IMR-90 (cell line): ENCODE data around the gene UGT1A7. TPM values are rescaled to one million over a fixed set of nuclear protein-coding genes. Genes with fewer than 3 reads are reported as not detected.

Experiments used
- ATAC-seq: fragments of 200-7000 bp; cut with Tn5 transposase; 2 replicates; pipeline ENCODE4 v1.9.1; 2020; ENCODE audit warnings: low read depth, mild to moderate bottlenecking, moderate library complexity
- BruUV-seq: library from RNA; stranded (reverse); fragments of 400-500 nt; replicated peaks from 2 replicates; lab custom pipeline; 2021; lab: Mats Ljungman, UMichigan
- CTCF ChIA-PET: fragments of 300-600 bp; formaldehyde crosslinking; extraction: SDS; loops from one replicate; lab custom pipeline; 2021; ENCODE audit warnings: antibody characterized with exemption; lab: Yijun Ruan, JAX
- POLR2A ChIA-PET: fragments of 300-600 bp; sonication (Branson Sonifier 250); formaldehyde crosslinking; loops from one replicate; lab custom pipeline; 2022; ENCODE audit warnings: antibody characterized with exemption; ENCODE audit not compliant: unreplicated experiment; lab: Charles Lee
- DNase-seq: peaks from one replicate; pipeline ENCODE4 v3.0.0; 2013
- H2AFZ ChIP-seq: replicated peaks from 2 replicates; pipeline ENCODE3; 2013; ENCODE audit warnings: low read length, mild to moderate bottlenecking; ENCODE audit not compliant: poor library complexity
- H2AK5ac ChIP-seq: 2 replicates; pipeline ENCODE4 v1.6.1; 2013; ENCODE audit warnings: low read depth, low read length, inconsistent platforms
- H2AK9ac ChIP-seq: replicated peaks from 2 replicates; pipeline ENCODE3; 2013; ENCODE audit warnings: mild to moderate bottlenecking, low read depth, low read length, moderate library complexity; ENCODE audit not compliant: poor library complexity
- H2BK120ac ChIP-seq: 2 replicates; pipeline ENCODE4 v1.6.1; 2013; ENCODE audit warnings: low read depth, low read length, inconsistent platforms
- H2BK15ac ChIP-seq: 3 replicates; pipeline ENCODE4 v1.6.1; 2013; ENCODE audit warnings: low read depth, low read length, inconsistent platforms
- H2BK20ac ChIP-seq: 2 replicates; pipeline ENCODE4 v1.6.1; 2013; ENCODE audit warnings: low read depth, mild to moderate bottlenecking, inconsistent platforms, low read length, moderate library complexity
- H2BK5ac ChIP-seq: 2 replicates; pipeline ENCODE4 v1.6.1; 2013; ENCODE audit warnings: mild to moderate bottlenecking, low read depth, low read length, inconsistent platforms; ENCODE audit not compliant: poor library complexity, severe bottlenecking
- H3K14ac ChIP-seq: replicated peaks from 2 replicates; pipeline ENCODE4 v1.6.1; 2013; ENCODE audit warnings: low read depth, low read length, inconsistent platforms
- H3K18ac ChIP-seq: 2 replicates; pipeline ENCODE4 v1.6.1; 2013; ENCODE audit warnings: low read depth, low read length, control low read depth
- H3K23ac ChIP-seq: 2 replicates; pipeline ENCODE4 v1.6.1; 2013; ENCODE audit warnings: low read depth, low read length, inconsistent platforms
- H3K27ac ChIP-seq: 2 replicates; pipeline ENCODE4 v1.5.1; 2013; ENCODE audit warnings: mild to moderate bottlenecking, control low read depth, low read length; ENCODE audit not compliant: insufficient read depth
- H3K27me3 ChIP-seq: 2 replicates; pipeline ENCODE4 v1.6.1; 2013; ENCODE audit warnings: low read length; ENCODE audit not compliant: control insufficient read depth, insufficient read depth
- H3K36me3 ChIP-seq: 2 replicates; pipeline ENCODE4 v1.6.1; 2013; ENCODE audit warnings: low read length, mixed read lengths; ENCODE audit not compliant: control insufficient read depth, insufficient read depth
- H3K4ac ChIP-seq: 2 replicates; pipeline ENCODE4 v1.6.1; 2013; ENCODE audit warnings: low read depth, low read length, inconsistent platforms
- H3K4me1 ChIP-seq: 2 replicates; pipeline ENCODE4 v1.6.1; 2013; ENCODE audit warnings: low read length, mixed read lengths; ENCODE audit not compliant: control insufficient read depth, insufficient read depth
- H3K4me2 ChIP-seq: 2 replicates; pipeline ENCODE4 v1.6.1; 2013; ENCODE audit warnings: low read depth, mild to moderate bottlenecking, control low read depth, low read length, moderate library complexity
- H3K4me3 ChIP-seq: 2 replicates; pipeline ENCODE4 v1.5.1; 2013; ENCODE audit warnings: low read depth, mild to moderate bottlenecking, control low read depth, low read length, moderate library complexity; ENCODE audit not compliant: insufficient read depth
- H3K56ac ChIP-seq: 2 replicates; pipeline ENCODE4 v1.6.1; 2013; ENCODE audit warnings: low read length, inconsistent platforms; ENCODE audit not compliant: insufficient read depth; ENCODE audit errors: extremely low read depth
- H3K79me1 ChIP-seq, 2 experiments: 2 replicates each; pipeline ENCODE4 v1.6.1; 2013; ENCODE audit warnings: low read length in 2 of 2, inconsistent platforms in 1 of 2, low read depth in 1 of 2
- H3K9ac ChIP-seq: 2 replicates; pipeline ENCODE4 v1.6.1; 2013; ENCODE audit warnings: low read depth, low read length, control low read depth
- H3K9me1 ChIP-seq: 2 replicates; pipeline ENCODE4 v1.6.1; 2013; ENCODE audit warnings: low read length, inconsistent platforms; ENCODE audit not compliant: insufficient read depth
- H3K9me3 ChIP-seq: 2 replicates; pipeline ENCODE4 v1.6.1; 2013; ENCODE audit warnings: low read length; ENCODE audit not compliant: control insufficient read depth, insufficient read depth
- H4K20me1 ChIP-seq: 2 replicates; pipeline ENCODE4 v1.6.1; 2013; ENCODE audit warnings: low read length, inconsistent platforms; ENCODE audit not compliant: insufficient read depth
- H4K5ac ChIP-seq: 2 replicates; pipeline ENCODE4 v1.6.1; 2013; ENCODE audit warnings: mild to moderate bottlenecking, low read depth, low read length, control low read depth
- H4K8ac ChIP-seq, 2 experiments: 2 replicates each; pipeline ENCODE4 v1.6.1; 2013; ENCODE audit warnings: low read depth in 2 of 2, low read length in 2 of 2, control low read depth in 1 of 2, inconsistent platforms in 1 of 2
- H4K91ac ChIP-seq: 2 replicates; pipeline ENCODE4 v1.6.1; 2013; ENCODE audit warnings: low read depth, low read length, inconsistent platforms; ENCODE audit not compliant: insufficient read depth
- BHLHE40 ChIP-seq: fragments of 150-350 bp; IDR thresholded peaks from 2 replicates; pipeline ENCODE4 v1.6.1; 2016; ENCODE audit warnings: mild to moderate bottlenecking, low read depth, low read length
- CEBPB ChIP-seq: IDR thresholded peaks from 2 replicates; pipeline ENCODE4 v1.6.1; 2012; ENCODE audit warnings: low read depth, low read length, improper control_type of control experiment
- CHD1 ChIP-seq: IDR thresholded peaks from 2 replicates; pipeline ENCODE4 v1.6.1; 2012; ENCODE audit warnings: low read depth, low read length, improper control_type of control experiment
- CTCF ChIP-seq: conservative IDR thresholded peaks from 2 replicates; pipeline ENCODE4 v1.5.1; 2012; ENCODE audit warnings: mild to moderate bottlenecking, low read depth, low read length, improper control_type of control experiment
- ELK1 ChIP-seq: fragments of 150-350 bp; IDR thresholded peaks from 2 replicates; pipeline ENCODE4 v1.6.1; 2016; ENCODE audit warnings: low read depth, mild to moderate bottlenecking, low read length, moderate library complexity, borderline replicate concordance
- FOS ChIP-seq: fragments of 150-350 bp; IDR thresholded peaks from 2 replicates; pipeline ENCODE4 v1.6.1; 2016; ENCODE audit warnings: low read depth, low read length
- MAFK ChIP-seq: IDR thresholded peaks from 2 replicates; pipeline ENCODE4 v1.6.1; 2012; ENCODE audit warnings: low read depth, low read length, improper control_type of control experiment
- MAZ ChIP-seq: IDR thresholded peaks from 2 replicates; pipeline ENCODE4 v1.6.1; 2012; ENCODE audit warnings: low read depth, mild to moderate bottlenecking, low read length, improper control_type of control experiment, moderate library complexity, borderline replicate concordance
- MXI1 ChIP-seq: IDR thresholded peaks from 2 replicates; pipeline ENCODE4 v1.6.1; 2012; ENCODE audit warnings: low read depth, mild to moderate bottlenecking, low read length, moderate library complexity, borderline replicate concordance
- NFE2L2 ChIP-seq: fragments of 150-350 bp; IDR thresholded peaks from 2 replicates; pipeline ENCODE4 v1.6.1; 2016; ENCODE audit warnings: low read depth, mild to moderate bottlenecking, low read length
- POLR2A ChIP-seq: IDR thresholded peaks from 2 replicates; pipeline ENCODE4 v1.6.1; 2012; ENCODE audit warnings: mild to moderate bottlenecking, low read depth, low read length
- RAD21 ChIP-seq: IDR thresholded peaks from 2 replicates; pipeline ENCODE4 v1.6.1; 2012; ENCODE audit warnings: low read length, improper control_type of control experiment
- RCOR1 ChIP-seq: IDR thresholded peaks from 2 replicates; pipeline ENCODE4 v1.6.1; 2012; ENCODE audit warnings: mild to moderate bottlenecking, low read length, improper control_type of control experiment; ENCODE audit not compliant: insufficient replicate concordance
- RFX5 ChIP-seq: IDR thresholded peaks from 2 replicates; pipeline ENCODE4 v1.8.0; 2012; ENCODE audit warnings: low read depth, mild to moderate bottlenecking, low read length, moderate library complexity
- SMC3 ChIP-seq: fragments of 150-350 bp; IDR thresholded peaks from 2 replicates; pipeline ENCODE4 v1.6.1; 2016; ENCODE audit warnings: low read depth, mild to moderate bottlenecking, antibody characterized with exemption, low read length, moderate library complexity
- USF2 ChIP-seq: fragments of 150-350 bp; IDR thresholded peaks from 2 replicates; pipeline ENCODE4 v1.6.1; 2017; ENCODE audit warnings: mild to moderate bottlenecking, antibody characterized with exemption, low read length, low read depth
- WGBS, 2 experiments: methylation state at CpG; one replicate each; pipeline versions ENCODE4 v1.1.5 to v1.1.7; 2013; ENCODE audit warnings: missing lambda C conversion rate in 2 of 2; ENCODE audit not compliant: insufficient read length in 1 of 2; ENCODE audit errors: extremely low coverage in 2 of 2; 5-methylcytosine and 5-hydroxymethylcytosine counted together
- dilution Hi-C: fragments of 300-500 bp; cut with HindIII; formaldehyde crosslinking; loops from one replicate; pipeline ENCODE4 v1.14.3; 2018; ENCODE audit warnings: low sequenced_read_pairs; ENCODE audit not compliant: unreplicated experiment
- in situ Hi-C: fragments of 300-500 bp; cut with MboI; formaldehyde crosslinking; loops from 3 replicates; pipeline ENCODE4 v1.14.3; 2019; ENCODE audit warnings: low sequenced_read_pairs, inconsistent platforms, mixed read lengths
- intact Hi-C: fragments of 100-400 bp; cut with micrococcal nuclease; formaldehyde crosslinking; loops from 2 replicates; pipeline ENCODE4 v1.10.0; 2022
- polyA plus RNA-seq, 3 experiments: library from polyadenylated mRNA; depleted of rRNA; stranded (reverse); fragments of >200 nt; gene quantifications; 2 replicates each; pipeline ENCODE4 v1.2.3, GENCODE V29; 2012; ENCODE audit warnings: low replicate concordance in 1 of 3
- total RNA-seq: library from RNA; depleted of rRNA; stranded (reverse); fragments of >200 nt; gene quantifications from 2 replicates; pipeline ENCODE4 v1.2.3, GENCODE V29; 2012

Gene UGT1A7
- total and polyA plus RNA-seq, 2 of the 4 experiments (the other 2 are of a cell fraction): not detected

GRCh38 chr2:233764264-233764663 is 82.6 kb downstream of the UGT1A7 start:
- Histone ChIP-seq H3K4me2 (peak overlapping the region; percentile 70), H2BK20ac (peak overlapping the region; percentile 98), H3K9me1 (0 out of 2 replicates have a peak, but pooled peaks cover 5% of the 10 kb centered on the region), H2BK15ac (peak overlapping the region; percentile 93; the same call in 2 of the 3 replicates), H3K23ac (peak overlapping the region; percentile 95), H3K56ac (peak overlapping the region; percentile 76), H3K4me1 (peaks cover 14% of the 10 kb centered on the region), H4K91ac (peak overlapping the region; percentile 91), H2AK5ac (peak overlapping the region; percentile 83), H4K5ac (peak overlapping the region; percentile 95; the same call in 1 of the 2 replicates), H3K18ac (peak overlapping the region; percentile 93; the same call in 1 of the 2 replicates), H3K27ac (peak overlapping the region; percentile 76), H4K20me1 (no peaks in the 10 kb centered on the region), H2BK120ac (peak overlapping the region; percentile 97), H3K14ac (peak overlapping the region; percentile 86), H3K9me3 (no peaks in the 10 kb centered on the region), H3K4ac (peak overlapping the region; percentile 97), H3K27me3 (no peaks in the 10 kb centered on the region), H3K79me1 (no peaks in the 10 kb centered on the region), H2AK9ac (peak overlapping the region; percentile 46), H2AFZ (peak overlapping the region; percentile 74), H3K4me3 (no peak overlapping the region), H2BK5ac (peak overlapping the region; percentile 90), H3K36me3 (no peaks in the 10 kb centered on the region), H3K9ac (0 out of 2 replicates have a peak overlapping the region, but pooled peaks have one; percentile 20), H4K8ac (peak overlapping the region; percentile 82 to 92; a peak in 3 of 4 replicates)
- in situ Hi-C loops (no loop called here), dilution Hi-C loops (no loop called here), intact Hi-C loops (no loop called here)
- ChIA-PET CTCF (no interaction called here), POLR2A (no interaction called here)
- WGBS, 2 experiments: no CpG with 5 or more reads among the region's 7 CpGs
- BruUV-seq: no TSS peak
- peak; percentile 83 for ATAC-seq
- TF ChIP-seq FOS (no peak), NFE2L2 (no peak), RCOR1 (peak; percentile 10), BHLHE40 (0 out of 2 replicates have a peak, but pooled peaks have one; percentile 7), RFX5 (no peak), MAFK (0 out of 2 replicates have a peak, but pooled peaks have one; percentile 27), CHD1 (no peak), CEBPB (no peak), RAD21 (no peak), USF2 (no peak), CTCF (no peak), MAZ (0 out of 2 replicates have a peak, but pooled peaks have one; percentile 13), MXI1 (no peak), SMC3 (no peak), POLR2A (no peak), ELK1 (no peak)
- peak; percentile 85 for DNase-seq
